ENCODE results near the gene SV2B.

DNA sequence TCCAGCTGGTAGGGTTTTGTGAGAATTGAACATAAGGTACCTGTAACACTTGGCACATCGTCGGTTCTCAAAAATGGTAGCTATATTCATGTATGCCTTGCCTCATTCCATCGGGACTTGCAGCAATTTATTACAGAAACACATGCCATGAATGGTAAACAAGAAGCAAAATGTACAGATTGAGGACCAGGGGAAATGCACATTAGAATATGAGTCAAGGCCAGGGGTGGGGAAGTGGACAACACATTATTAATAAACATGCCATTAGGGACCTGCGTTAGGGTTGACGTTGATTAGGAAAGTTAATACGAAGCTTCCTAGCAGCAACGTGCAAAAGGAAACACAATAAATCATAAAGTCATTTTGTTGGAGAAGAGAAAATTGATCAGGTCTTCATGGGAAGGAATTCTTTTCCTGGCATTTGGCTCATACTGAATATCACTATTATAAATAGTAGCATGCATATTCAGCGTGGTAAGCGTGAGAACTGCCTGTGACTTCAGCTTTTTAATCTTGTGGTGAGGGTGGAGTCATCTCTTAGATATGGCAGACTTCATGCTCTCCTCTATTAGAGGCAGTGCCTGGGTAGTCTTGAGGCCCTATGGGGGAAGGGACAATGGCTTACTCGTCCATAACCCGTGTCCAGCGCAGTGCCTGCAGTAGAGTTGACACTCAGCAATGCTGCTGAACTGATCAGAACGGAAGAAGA is 184.9 kb downstream of the SV2B start:
- TF ChIP-seq, protein P1, sequence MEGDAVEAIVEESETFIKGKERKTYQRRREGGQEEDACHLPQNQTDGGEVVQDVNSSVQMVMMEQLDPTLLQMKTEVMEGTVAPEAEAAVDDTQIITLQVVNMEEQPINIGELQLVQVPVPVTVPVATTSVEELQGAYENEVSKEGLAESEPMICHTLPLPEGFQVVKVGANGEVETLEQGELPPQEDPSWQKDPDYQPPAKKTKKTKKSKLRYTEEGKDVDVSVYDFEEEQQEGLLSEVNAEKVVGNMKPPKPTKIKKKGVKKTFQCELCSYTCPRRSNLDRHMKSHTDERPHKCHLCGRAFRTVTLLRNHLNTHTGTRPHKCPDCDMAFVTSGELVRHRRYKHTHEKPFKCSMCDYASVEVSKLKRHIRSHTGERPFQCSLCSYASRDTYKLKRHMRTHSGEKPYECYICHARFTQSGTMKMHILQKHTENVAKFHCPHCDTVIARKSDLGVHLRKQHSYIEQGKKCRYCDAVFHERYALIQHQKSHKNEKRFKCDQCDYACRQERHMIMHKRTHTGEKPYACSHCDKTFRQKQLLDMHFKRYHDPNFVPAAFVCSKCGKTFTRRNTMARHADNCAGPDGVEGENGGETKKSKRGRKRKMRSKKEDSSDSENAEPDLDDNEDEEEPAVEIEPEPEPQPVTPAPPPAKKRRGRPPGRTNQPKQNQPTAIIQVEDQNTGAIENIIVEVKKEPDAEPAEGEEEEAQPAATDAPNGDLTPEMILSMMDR (IDR thresholded peaks at IDR 0.05; ENCODE audit: insufficient read depth, low read length) = no peak
- TF ChIP-seq POLR2AphosphoS5 (IDR thresholded peaks at IDR 0.05; ENCODE audit: low read depth) = no peak

Data from HL-60 (cell line).